SK-N-SH (cell line): ENCODE measurements around the gene KIFC3. TPM values are rescaled to one million over a fixed set of nuclear protein-coding genes. Genes with fewer than 3 reads are reported as not detected.
"Not testable (repeated sequence)": the region's sequence is repeated elsewhere in the genome, so short reads cannot be mapped to it uniquely, and the experiment has no call there.

Experiments used
- CTCF ChIA-PET: fragments of 300-600, 350-600 bp; formaldehyde crosslinking; extraction: SDS; loops from one replicate; lab custom pipeline; 2021; lab: Yijun Ruan, JAX
- POLR2A ChIA-PET: fragments of 350-600 bp; sonication (Branson Sonifier 250); formaldehyde crosslinking; extraction: SDS; loops from one replicate; lab custom pipeline; 2020; ENCODE audit warnings: antibody characterized with exemption, inconsistent platforms; lab: Yijun Ruan, JAX
- DNase-seq: peaks from one replicate; pipeline ENCODE4 v3.0.0; 2012
- H2AFZ ChIP-seq: fragments of 200-600 bp; sonication (generic); 2 replicates; pipeline ENCODE4 v1.8.1; 2016; ENCODE audit warnings: antibody characterized with exemption, mild to moderate bottlenecking, low read depth
- H3F3A ChIP-seq: fragments of 200-600 bp; sonication (generic); replicated peaks from 2 replicates; pipeline ENCODE3; 2016; ENCODE audit warnings: antibody characterized with exemption, mild to moderate bottlenecking; ENCODE audit not compliant: insufficient read depth
- H3K27ac ChIP-seq, 2 experiments: fragments of 200-500 bp in 1 of 2; fragments of 200-600 bp in 1 of 2; sonication (Bioruptor generic) in 1 of 2; sonication (generic), shearing (Covaris generic) in 1 of 2; 2 replicates each; pipeline versions ENCODE4 v1.5.1 to v1.6.1; 2014 to 2016; ENCODE audit warnings: low read depth in 2 of 2, inconsistent platforms in 1 of 2, low read length in 1 of 2, mild to moderate bottlenecking in 1 of 2, mixed read lengths in 1 of 2
- H3K27me3 ChIP-seq: fragments of 200-600 bp; sonication (generic), shearing (Covaris generic); 2 replicates; pipeline ENCODE4 v1.6.1; 2016; ENCODE audit warnings: mixed run types; ENCODE audit not compliant: insufficient read depth
- H3K36me3 ChIP-seq, 2 experiments: fragments of 200-500 bp in 1 of 2; fragments of 200-600 bp in 1 of 2; sonication (Bioruptor generic) in 1 of 2; sonication (generic) in 1 of 2; replicated peaks in 1 of 2; 2 replicates each; pipeline versions ENCODE3 to v1.5.1; 2014 to 2016; ENCODE audit warnings: low read length in 1 of 2, mild to moderate bottlenecking in 1 of 2; ENCODE audit not compliant: insufficient read depth in 2 of 2, control insufficient read depth in 1 of 2
- H3K4me1 ChIP-seq, 2 experiments: fragments of 200-500 bp in 1 of 2; fragments of 200-600 bp in 1 of 2; sonication (Bioruptor generic) in 1 of 2; sonication (generic), shearing (Covaris generic) in 1 of 2; 2 replicates each; pipeline versions ENCODE4 v1.5.1 to v1.6.1; 2014 to 2016; ENCODE audit warnings: low read depth in 1 of 2, low read length in 1 of 2, mixed run types in 1 of 2; ENCODE audit not compliant: insufficient read depth in 2 of 2, control insufficient read depth in 1 of 2
- H3K4me2 ChIP-seq: fragments of 200-600 bp; sonication (generic), shearing (Covaris generic); 2 replicates; pipeline ENCODE4 v1.6.1; 2017; ENCODE audit warnings: mixed run types
- H3K4me3 ChIP-seq, 2 experiments: fragments of 200-500 bp in 1 of 2; fragments of 200-600 bp in 1 of 2; sonication (Bioruptor generic) in 1 of 2; sonication (generic), shearing (Covaris generic) in 1 of 2; 2 replicates each; pipeline versions ENCODE4 v1.5.1 to v1.8.1; 2014 to 2016; ENCODE audit warnings: low read depth in 2 of 2, inconsistent platforms in 1 of 2, low read length in 1 of 2, mild to moderate bottlenecking in 1 of 2, mixed read lengths in 1 of 2, moderate library complexity in 1 of 2
- H3K79me2 ChIP-seq: fragments of 200-600 bp; sonication (generic); 2 replicates; pipeline ENCODE4 v1.8.1; 2017; ENCODE audit warnings: mild to moderate bottlenecking; ENCODE audit not compliant: insufficient read depth
- H3K9ac ChIP-seq: fragments of 200-600 bp; sonication (generic); 2 replicates; pipeline ENCODE4 v1.6.1; 2017; ENCODE audit warnings: mixed run types
- H3K9me2 ChIP-seq: fragments of 200-600 bp; sonication (generic); 2 replicates; pipeline ENCODE4 v1.6.1; 2017; ENCODE audit warnings: mixed run types
- H3K9me3 ChIP-seq: fragments of 200-600 bp; sonication (generic); 2 replicates; pipeline ENCODE4 v1.6.1; 2017; ENCODE audit warnings: mixed run types, mild to moderate bottlenecking, moderate library complexity
- H4K20me1 ChIP-seq: fragments of 200-600 bp; sonication (generic); 2 replicates; pipeline ENCODE4 v1.6.1; 2017; ENCODE audit warnings: mild to moderate bottlenecking, mixed run types; ENCODE audit not compliant: insufficient read depth
- IRF3 ChIP-seq: fragments of 150-350 bp; IDR thresholded peaks from 2 replicates; pipeline ENCODE4 v1.6.1; 2016; ENCODE audit warnings: mild to moderate bottlenecking, low read depth, low read length
- MAX ChIP-seq: IDR thresholded peaks from 2 replicates; pipeline ENCODE4 v1.4.0; 2012; ENCODE audit warnings: low read depth
- NRF1 ChIP-seq: IDR thresholded peaks from 2 replicates; pipeline ENCODE4 v1.6.1; 2012; ENCODE audit warnings: low read depth, mild to moderate bottlenecking, low read length
- PBX3 ChIP-seq: IDR thresholded peaks from 2 replicates; pipeline ENCODE4; 2012
- POLR2AphosphoS5 ChIP-seq: IDR thresholded peaks from 2 replicates; pipeline ENCODE4 v1.6.1; 2012; ENCODE audit warnings: low read depth, low read length
- TAF1 ChIP-seq: IDR thresholded peaks from 2 replicates; pipeline ENCODE4 v1.6.1; 2012; ENCODE audit warnings: low read depth, mild to moderate bottlenecking, low read length, moderate library complexity, borderline replicate concordance
- TEAD4 ChIP-seq: IDR thresholded peaks from 2 replicates; pipeline ENCODE4 v1.4.0; 2012; ENCODE audit warnings: mild to moderate bottlenecking, borderline replicate concordance; ENCODE audit not compliant: insufficient read depth
- USF1 ChIP-seq: IDR thresholded peaks from 2 replicates; pipeline ENCODE4 v1.4.0; 2012; ENCODE audit warnings: low read depth, borderline replicate concordance
- YY1 ChIP-seq: IDR thresholded peaks from 2 replicates; pipeline ENCODE4 v1.4.0; 2012; ENCODE audit warnings: low read depth, mild to moderate bottlenecking
- WGBS: methylation state at CpG from one replicate; pipeline ENCODE4 v1.1.6; 2017; ENCODE audit warnings: low lambda C conversion rate; 5-methylcytosine and 5-hydroxymethylcytosine counted together
- polyA plus RNA-seq, 3 experiments: library from polyadenylated mRNA; depleted of rRNA; stranded (reverse); fragments of >200 nt; gene quantifications; 2 replicates each; pipeline ENCODE4 v1.2.3, GENCODE V29; 2012

The KIFC3 gene
- polyA plus RNA-seq, 1 of the 3 experiments (the other 2 are of a cell fraction): 65.4 TPM

GRCh38 chr16:57730771-57731730, 71.2 kb downstream of the KIFC3 start (continued):
- no peak for TF ChIP-seq YY1
- TF ChIP-seq MAX: no peak

GRCh38 chr16:57729852-57730251, 72.4 kb downstream of the KIFC3 start:
- H3K9ac ChIP-seq, H3F3A ChIP-seq, H3K79me2 ChIP-seq, H3K36me3 ChIP-seq, H3K4me1 ChIP-seq, H3K27me3 ChIP-seq, H4K20me1 ChIP-seq, H3K9me2 ChIP-seq, DNase-seq, H3K4me3 ChIP-seq, POLR2A ChIA-PET, H2AFZ ChIP-seq, H3K9me3 ChIP-seq, H3K4me2 ChIP-seq, H3K27ac ChIP-seq: not testable (repeated sequence)
- CTCF ChIA-PET: interaction anchor here (0.7 kb wide), 1 partner anchor 154 kb away, joined by 3 read pairs; no protein-coding TSS in a partner anchor
- WGBS: 59% methylated on average over 6 of the region's 6 CpGs

GRCh38 chr16:57729182-57729484, 73.2 kb downstream of the KIFC3 start:
- no peak overlapping the region for H3K4me2 ChIP-seq
- POLR2A ChIA-PET: no interaction called here
- H3K79me2 ChIP-seq: peaks cover 1% of the 10 kb centered on the region; the same call in 1 of the 2 replicates
- H3K4me3 ChIP-seq: no peak overlapping the region
- H3K27me3 ChIP-seq: no peaks in the 10 kb centered on the region; the same call in 1 of the 2 replicates
- no peak overlapping the region for H3K27ac ChIP-seq
- H3K9ac ChIP-seq: no peak overlapping the region
- H3K36me3 ChIP-seq: no peaks in the 10 kb centered on the region
- H3K4me1 ChIP-seq: no peaks in the 10 kb centered on the region
- CTCF ChIA-PET: no interaction called here
- TF ChIP-seq NRF1: no peak
- TF ChIP-seq IRF3: no peak
- no peak for TF ChIP-seq PBX3
- TF ChIP-seq POLR2AphosphoS5: no peak
- TF ChIP-seq TAF1: no peak
- no peak for TF ChIP-seq USF1
- no peak for TF ChIP-seq TEAD4
- H3K9me2 ChIP-seq: no peaks in the 10 kb centered on the region
- H2AFZ ChIP-seq: no peak overlapping the region
- H3F3A ChIP-seq: peaks cover 5% of the 10 kb centered on the region
- WGBS: 40% methylated on average over 1 of the region's 1 CpG
- no peaks in the 10 kb centered on the region for H4K20me1 ChIP-seq
- no peak for DNase-seq
- no peaks in the 10 kb centered on the region for H3K9me3 ChIP-seq
